IPS-15b (cell line): ENCODE data around the gene OR9I1.

Experiments used
- H3K27me3 ChIP-seq: one replicate; pipeline ENCODE4 v1.6.1; 2013; ENCODE audit warnings: low read length; ENCODE audit not compliant: control insufficient read depth, insufficient read depth
- H3K36me3 ChIP-seq: one replicate; pipeline ENCODE4 v1.6.1; 2013; ENCODE audit warnings: low read length; ENCODE audit not compliant: control insufficient read depth, insufficient read depth
- H3K4me1 ChIP-seq: one replicate; pipeline ENCODE4 v1.6.1; 2013; ENCODE audit warnings: mild to moderate bottlenecking, low read length; ENCODE audit not compliant: control insufficient read depth, insufficient read depth
- H3K4me3 ChIP-seq: one replicate; pipeline ENCODE4 v1.5.1; 2013; ENCODE audit warnings: low read depth, low read length
- H3K9ac ChIP-seq: one replicate; pipeline ENCODE4 v1.6.1; 2013; ENCODE audit warnings: low read depth, mild to moderate bottlenecking, low read length
- H3K9me3 ChIP-seq: one replicate; pipeline ENCODE4 v1.6.1; 2013; ENCODE audit warnings: mild to moderate bottlenecking, low read length; ENCODE audit not compliant: control insufficient read depth, insufficient read depth

OR9I1 gene

DNA sequence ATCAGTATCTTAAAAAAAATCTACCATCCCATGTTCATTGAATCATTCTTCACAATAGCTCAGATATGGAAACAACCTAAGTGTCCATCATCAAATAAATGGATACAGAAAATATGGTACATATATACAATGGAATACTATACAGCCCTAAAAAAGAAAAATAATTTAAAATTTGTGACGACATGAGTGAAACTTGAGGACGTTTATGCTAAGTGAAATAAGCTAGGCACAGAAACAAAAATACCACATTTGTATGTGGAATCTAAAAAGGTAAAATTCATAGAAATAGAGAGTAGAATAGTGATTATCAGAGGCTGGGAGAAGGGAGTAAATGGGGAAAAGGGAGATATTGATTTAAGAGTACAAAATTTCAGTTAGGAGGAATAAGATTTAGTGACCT is 38.8 kb downstream of the OR9I1 start:
- Histone ChIP-seq H3K36me3 (no peaks in the 10 kb centered on the region), H3K4me1 (no peaks in the 10 kb centered on the region), H3K9ac (no peak overlapping the region), H3K4me3 (no peak overlapping the region), H3K27me3 (no peaks in the 10 kb centered on the region), H3K9me3 (no peaks in the 10 kb centered on the region)

DNA sequence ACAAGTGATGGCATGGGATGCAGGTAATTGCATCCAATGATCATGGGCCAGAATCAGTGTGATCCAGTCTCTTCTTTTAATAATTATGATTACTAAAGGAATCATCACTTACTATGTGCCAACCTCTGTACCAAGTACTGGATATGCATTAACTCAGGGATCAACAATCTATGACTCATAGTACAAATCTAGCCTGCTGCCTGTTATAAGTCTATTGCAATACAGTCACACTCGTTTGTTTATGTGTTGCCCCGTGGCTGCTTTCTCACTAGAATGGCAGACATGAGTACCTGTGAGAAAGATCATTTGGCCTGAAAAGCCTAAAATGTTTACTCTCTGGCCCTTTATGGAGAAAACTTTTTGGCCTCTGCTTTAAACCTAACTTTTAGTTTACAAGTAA is 49.5 kb downstream of the OR9I1 start:
- no peaks in the 10 kb centered on the region for H3K36me3 ChIP-seq
- no peaks in the 10 kb centered on the region for H3K9me3 ChIP-seq
- H3K4me1 ChIP-seq: no peaks in the 10 kb centered on the region
- no peak overlapping the region for H3K9ac ChIP-seq
- H3K4me3 ChIP-seq: no peak overlapping the region
- H3K27me3 ChIP-seq: no peaks in the 10 kb centered on the region

DNA sequence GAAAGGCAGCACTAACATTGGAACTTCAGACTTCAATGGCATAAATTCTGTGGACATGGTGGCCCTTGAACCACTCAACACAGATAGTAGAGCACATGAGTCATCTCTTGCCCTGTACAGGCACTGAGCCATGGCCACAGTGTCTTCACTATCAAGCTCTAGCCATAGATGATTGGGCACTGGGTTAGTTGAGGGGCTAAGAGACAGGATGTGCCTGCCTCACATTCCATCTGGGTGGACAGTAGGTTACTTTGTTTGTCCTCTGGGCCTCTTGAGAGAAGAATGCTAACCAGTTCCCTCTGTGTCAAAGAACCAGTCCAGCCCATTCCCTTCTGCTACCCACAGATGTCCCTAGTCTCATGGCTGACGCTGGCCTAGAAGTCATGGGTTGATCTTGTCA is 54.7 kb downstream of the OR9I1 start:
- Histone ChIP-seq H3K4me3 (no peak overlapping the region), H3K9ac (no peak overlapping the region), H3K9me3 (no peaks in the 10 kb centered on the region), H3K36me3 (no peaks in the 10 kb centered on the region), H3K27me3 (no peaks in the 10 kb centered on the region), H3K4me1 (no peaks in the 10 kb centered on the region)

GRCh38 chr11:58068655-58069054 is 56.7 kb downstream of the OR9I1 start:
- no peaks in the 10 kb centered on the region for H3K4me1 ChIP-seq
- H3K27me3 ChIP-seq: no peaks in the 10 kb centered on the region
- H3K9ac ChIP-seq: no peak overlapping the region
- no peaks in the 10 kb centered on the region for H3K9me3 ChIP-seq
- H3K4me3 ChIP-seq: no peak overlapping the region
- no peaks in the 10 kb centered on the region for H3K36me3 ChIP-seq

DNA sequence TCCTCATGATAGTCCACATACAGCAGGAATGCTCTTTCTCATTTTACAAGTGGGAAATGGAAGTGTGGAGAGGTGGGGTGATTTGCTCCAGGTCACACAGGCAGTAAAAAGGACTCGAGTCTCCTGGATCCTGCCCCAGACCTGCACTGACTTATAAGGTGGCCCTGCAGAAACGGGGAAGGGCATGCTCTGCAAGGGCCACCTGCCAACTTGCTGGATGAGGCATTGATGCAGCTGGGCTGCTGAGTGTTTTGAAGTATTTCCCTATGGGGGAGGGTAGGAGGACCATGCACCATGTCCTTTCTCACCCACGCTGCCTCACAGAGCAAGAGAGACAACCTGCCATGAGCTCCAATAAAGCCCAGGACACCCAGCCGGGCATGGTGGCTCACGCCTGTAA is 57.6 kb downstream of the OR9I1 start:
- Histone ChIP-seq H3K27me3 (no peaks in the 10 kb centered on the region), H3K36me3 (no peaks in the 10 kb centered on the region), H3K9ac (no peak overlapping the region), H3K4me1 (no peaks in the 10 kb centered on the region), H3K9me3 (no peaks in the 10 kb centered on the region), H3K4me3 (no peak overlapping the region)
